GM12878 (cell line): ENCODE measurements around the gene SENP6. TPM values are rescaled to one million over a fixed set of nuclear protein-coding genes. Genes with fewer than 3 reads are reported as not detected.

Source experiments
- ATAC-seq: fragments of 200-7000 bp; cut with Tn5 transposase; 3 replicates; pipeline ENCODE4 v1.9.1; 2020; ENCODE audit warnings: mild to moderate bottlenecking, moderate library complexity
- BruUV-seq: library from RNA; stranded (reverse); fragments of 400-500 nt; replicated peaks from 2 replicates; lab custom pipeline; 2021; lab: Mats Ljungman, UMichigan
- CTCF ChIA-PET: fragments of 300-600 bp; sonication (Branson Sonifier 250); formaldehyde crosslinking; extraction: SDS; loops from one replicate; lab custom pipeline; 2021; ENCODE audit warnings: inconsistent platforms; lab: Yijun Ruan, JAX
- POLR2A ChIA-PET: fragments of 350-600 bp; formaldehyde crosslinking; extraction: SDS; loops from one replicate; lab custom pipeline; 2021; ENCODE audit warnings: inconsistent platforms; lab: Charles Lee
- RAD21 ChIA-PET: fragments of 300-600 bp; sonication (Branson Sonifier 250); formaldehyde crosslinking; loops from one replicate; lab custom pipeline; 2023; ENCODE audit warnings: antibody characterized with exemption; ENCODE audit not compliant: unreplicated experiment; lab: Charles Lee
- SMC1A ChIA-PET: fragments of 300-600 bp; sonication (Branson Sonifier 250); formaldehyde crosslinking; loops from one replicate; lab custom pipeline; 2023; ENCODE audit not compliant: unreplicated experiment, uncharacterized antibody; lab: Charles Lee
- DNase-seq: peaks from one replicate; pipeline ENCODE4 v3.0.0-alpha.2; 2011; ENCODE audit warnings: low read depth, low spot score
- FAIRE-seq: peaks from 3 replicates; lab custom pipeline; 2011; peaks lifted over from hg19 to GRCh38; lab: Jason Lieb, UNC
- H2AFZ ChIP-seq: 2 replicates; pipeline ENCODE4 v1.6.0; 2011; ENCODE audit warnings: low read depth, low read length, control low read depth; ENCODE audit not compliant: control insufficient read depth
- H3K27ac ChIP-seq: 2 replicates; pipeline ENCODE4 v1.5.1; 2011; ENCODE audit warnings: control low read depth; ENCODE audit not compliant: control insufficient read depth, insufficient read depth
- H3K27me3 ChIP-seq, 2 experiments: replicated peaks in 1 of 2; 2 replicates each; pipeline versions ENCODE4 v1.6.0 to v1.6.1; 2011; ENCODE audit warnings: low read length in 1 of 2; ENCODE audit not compliant: control insufficient read depth in 2 of 2, insufficient read depth in 2 of 2
- H3K36me3 ChIP-seq, 2 experiments: 2 replicates each; pipeline ENCODE4 v1.5.1; 2011; ENCODE audit warnings: low read length in 1 of 2; ENCODE audit not compliant: control insufficient read depth in 2 of 2, insufficient read depth in 2 of 2
- H3K4me1 ChIP-seq: 2 replicates; pipeline ENCODE4 v1.6.1; 2011; ENCODE audit warnings: mild to moderate bottlenecking, low read length, moderate library complexity, mixed read lengths; ENCODE audit not compliant: control insufficient read depth, insufficient read depth
- H3K4me2 ChIP-seq: 2 replicates; pipeline ENCODE4 v1.6.0; 2011; ENCODE audit warnings: control low read depth; ENCODE audit not compliant: control insufficient read depth, insufficient read depth
- H3K4me3 ChIP-seq: fragments of 200-600 bp; sonication (generic); 2 replicates; pipeline ENCODE4 v1.5.1; 2016
- H3K79me2 ChIP-seq: 2 replicates; pipeline ENCODE4 v1.6.0; 2011; ENCODE audit warnings: low read length; ENCODE audit not compliant: control insufficient read depth, insufficient read depth
- H3K9ac ChIP-seq: 2 replicates; pipeline ENCODE4 v1.8.0; 2011; ENCODE audit warnings: low read length, control low read depth, mixed read lengths; ENCODE audit not compliant: control insufficient read depth, insufficient read depth
- H3K9me3 ChIP-seq: replicated peaks from 3 replicates; pipeline ENCODE4 v1.5.1; 2011; ENCODE audit warnings: mild to moderate bottlenecking, low read length; ENCODE audit not compliant: control insufficient read depth, insufficient read depth
- H4K20me1 ChIP-seq: 2 replicates; pipeline ENCODE4 v1.6.0; 2011; ENCODE audit not compliant: control insufficient read depth, insufficient read depth
- CHD2 ChIP-seq: IDR thresholded peaks from 2 replicates; pipeline ENCODE4 v1.6.1; 2011; ENCODE audit warnings: low read depth, low read length, improper control_type of control experiment, borderline replicate concordance
- CREB1 ChIP-seq: IDR thresholded peaks from 2 replicates; pipeline ENCODE4 v1.6.1; 2012; ENCODE audit warnings: low read depth, mild to moderate bottlenecking, inconsistent platforms
- GABPA ChIP-seq: IDR thresholded peaks from 2 replicates; pipeline ENCODE4 v1.6.1; 2014; ENCODE audit warnings: antibody characterized with exemption, low read depth, mild to moderate bottlenecking, inconsistent platforms
- IRF4 ChIP-seq: IDR thresholded peaks from 2 replicates; pipeline ENCODE4 v1.6.1; 2011; ENCODE audit warnings: low read depth, low read length
- MEF2B ChIP-seq: fragments of 450-650 bp; IDR thresholded peaks from 2 replicates; pipeline ENCODE4 v1.6.1; 2018; ENCODE audit warnings: mild to moderate bottlenecking, moderate library complexity; ENCODE audit not compliant: partially characterized antibody, poor library complexity, severe bottlenecking
- MYB ChIP-seq: fragments of 150-350 bp; IDR thresholded peaks from 2 replicates; pipeline ENCODE4 v1.6.1; 2014; ENCODE audit warnings: mild to moderate bottlenecking, low read depth, low read length, borderline replicate concordance
- NFYA ChIP-seq: IDR thresholded peaks from 2 replicates; pipeline ENCODE4 v1.6.1; 2011; ENCODE audit warnings: low read depth, mild to moderate bottlenecking, low read length, improper control_type of control experiment, borderline replicate concordance
- NFYB ChIP-seq: IDR thresholded peaks from 2 replicates; pipeline ENCODE4 v1.6.1; 2011; ENCODE audit warnings: low read depth, mild to moderate bottlenecking, low read length, improper control_type of control experiment, moderate library complexity; ENCODE audit not compliant: insufficient read depth
- PAX5 ChIP-seq: IDR thresholded peaks from 2 replicates; pipeline ENCODE4 v1.6.1; 2011; ENCODE audit warnings: low read depth, low read length, borderline replicate concordance
- PAX8 ChIP-seq: fragments of 450-650 bp; IDR thresholded peaks from 2 replicates; pipeline ENCODE4 v1.6.1; 2017; ENCODE audit warnings: mild to moderate bottlenecking, moderate library complexity
- RAD51 ChIP-seq: fragments of 450-650 bp; IDR thresholded peaks from 2 replicates; pipeline ENCODE4 v1.6.1; 2016; ENCODE audit warnings: moderate library complexity, mild to moderate bottlenecking, inconsistent platforms
- RFX5 ChIP-seq: IDR thresholded peaks from 2 replicates; pipeline ENCODE4 v1.6.1; 2011; ENCODE audit warnings: low read depth, low read length, improper control_type of control experiment
- TAF1 ChIP-seq: IDR thresholded peaks from 2 replicates; pipeline ENCODE4 v1.6.1; 2011; ENCODE audit warnings: mild to moderate bottlenecking, low read depth, low read length, borderline replicate concordance
- TARDBP ChIP-seq: IDR thresholded peaks from 2 replicates; pipeline ENCODE4 v1.6.1; 2016; ENCODE audit warnings: borderline replicate concordance
- TCF12 ChIP-seq: IDR thresholded peaks from 2 replicates; pipeline ENCODE4 v1.6.1; 2011; ENCODE audit warnings: low read depth, mild to moderate bottlenecking, low read length
- YY1 ChIP-seq: IDR thresholded peaks from 2 replicates; pipeline ENCODE4 v1.6.1; 2011; ENCODE audit warnings: low read depth, mild to moderate bottlenecking, low read length
- ZNF24 ChIP-seq: fragments of 450-650 bp; IDR thresholded peaks from 2 replicates; pipeline ENCODE4 v1.6.1; 2017; ENCODE audit warnings: antibody characterized with exemption, mild to moderate bottlenecking
- WGBS: methylation state at CpG from one replicate; pipeline ENCODE4 v1.1.6; 2016; ENCODE audit warnings: low lambda C conversion rate; ENCODE audit not compliant: insufficient replicate concordance, insufficient coverage; ENCODE audit errors: missing lambda C conversion rate; 5-methylcytosine and 5-hydroxymethylcytosine counted together
- in situ Hi-C: fragments of 300-500 bp; cut with MboI; formaldehyde crosslinking; loops from 9 replicates; pipeline ENCODE4 v1.14.3; 2018; ENCODE audit warnings: mixed read lengths
- intact Hi-C: fragments of 100-400 bp; cut with micrococcal nuclease; formaldehyde crosslinking; loops from one replicate; pipeline ENCODE4 v1.14.2; 2022; ENCODE audit not compliant: unreplicated experiment
- polyA plus RNA-seq, 11 experiments: library from polyadenylated mRNA; depleted of rRNA in 4 of 11; unstranded in 6 of 11; stranded (reverse) in 5 of 11; fragments of >200 nt; fragmentation: Nextera tagmentation in 4 of 11; fragmentation: Illumina TruSeq in 1 of 11; extraction: Ambion mirVana in 4 of 11; extraction: Trizol in 1 of 11; gene quantifications; 1 replicate in 1 of 11; 2 replicates in 10 of 11; pipeline versions ENCODE4 v1.2.1 to v1.2.3, GENCODE V29; 2011 to 2016; ENCODE audit warnings: inconsistent platforms in 2 of 11, missing spikeins in 2 of 11, low read depth in 1 of 11
- total RNA-seq, 4 experiments: library from RNA; depleted of rRNA in 3 of 4; stranded (reverse); fragments of >200 nt in 3 of 4; fragmentation: Illumina TruSeq in 1 of 4; extraction: Trizol in 1 of 4; gene quantifications; 2 replicates each; pipeline versions ENCODE4 v1.2.1 to v1.2.3, GENCODE V29; 2013 to 2021

The SENP6 gene
- total and polyA plus RNA-seq, 10 of the 15 experiments (the other 5 are each of a cell fraction or from before 2014, with no cell fraction given), result 10.7 to 70.0 (median 42.3) TPM

- Histone ChIP-seq H3K27me3 (no peaks in the 10 kb centered on the region), H3K36me3 (no peaks in the 10 kb centered on the region), H2AFZ (peak overlapping the region; percentile 73), H3K9ac (peak overlapping the region; percentile 91), H3K9me3 (no peaks in the 10 kb centered on the region), H3K4me3 (peak overlapping the region; percentile 86), H3K4me2 (peak overlapping the region; percentile 85), H3K27ac (peak overlapping the region; percentile 89), H3K4me1 (no peaks in the 10 kb centered on the region), H3K79me2 (peaks cover 50% of the 10 kb centered on the region), H4K20me1 (no peaks in the 10 kb centered on the region)
- ATAC-seq (no peak), FAIRE-seq (no peak), DNase-seq (no peak)
- intact Hi-C loops, result loop anchor here (5.0 kb wide), 1 partner anchor 147 kb away; the partner anchor contains the start of gene MYO6
- WGBS, result 45% methylated on average over 7 of the region's 7 CpGs
- in situ Hi-C loops, result no loop called here
- SMC1A ChIA-PET, result interaction anchor here (0.7 kb wide), 1 partner anchor 1155 kb away, joined by 3 read pairs; no protein-coding TSS in a partner anchor
- BruUV-seq, result TSS peak; percentile 89
- POLR2A ChIA-PET, result no interaction called here
- RAD21 ChIA-PET, result no interaction called here
- CTCF ChIA-PET, result no interaction called here
- TF ChIP-seq PAX8, result no peak
- TF ChIP-seq RAD51, result peak; percentile 6; the same call in 1 of the 2 replicates
- peak; percentile 6 for TF ChIP-seq MEF2B
These were observed 912 bp upstream of the SENP6 start for GRCh38 chr6:75600768-75601167.

GRCh38 chr6:75602246-75603105, 796 bp downstream of the SENP6 start:
- TSS peak; percentile 55 for BruUV-seq
- SMC1A ChIA-PET, result interaction anchor here (0.8 to 2.4 kb wide), 8 partner anchors 9 to 148 kb away, joined by 3 to 8 read pairs (median 4); no protein-coding TSS in a partner anchor
- H3K4me3 ChIP-seq, result peak overlapping the region; percentile 86
- POLR2A ChIA-PET, result interaction anchor here (0.6 to 3.8 kb wide), 6 partner anchors 10 to 318 kb away, joined by 3 to 22 read pairs (median 4); partner anchors contain the start of gene TMEM30A
- H3K36me3 ChIP-seq, result no peaks in the 10 kb centered on the region
- WGBS, result 1% methylated on average over 57 of the region's 70 CpGs
- H4K20me1 ChIP-seq, result no peaks in the 10 kb centered on the region
- peak overlapping the region; percentile 88; the same call in 1 of the 2 replicates for H3K4me2 ChIP-seq
- FAIRE-seq (no peak), ATAC-seq (peak; percentile 60), DNase-seq (no peak)
- no peaks in the 10 kb centered on the region for H3K4me1 ChIP-seq
- H3K9ac ChIP-seq, result peak overlapping the region; percentile 91
- H3K79me2 ChIP-seq, result peaks cover 67% of the 10 kb centered on the region
- in situ Hi-C loops, result no loop called here
- peak overlapping the region; percentile 73 for H2AFZ ChIP-seq
- H3K27ac ChIP-seq, result peak overlapping the region; percentile 89
- H3K9me3 ChIP-seq, result no peaks in the 10 kb centered on the region
- intact Hi-C loops, result loop anchor here (5.0 kb wide), 1 partner anchor 145 kb away; the partner anchor contains the start of gene MYO6
- CTCF ChIA-PET, result interaction anchor here (1.2 kb wide), 1 partner anchor 12 kb away, joined by 3 read pairs; no protein-coding TSS in a partner anchor
- no peaks in the 10 kb centered on the region for H3K27me3 ChIP-seq
- RAD21 ChIA-PET, result interaction anchor here (1.3 to 1.5 kb wide), 3 partner anchors 9 to 148 kb away, joined by 3 to 5 read pairs (median 4); no protein-coding TSS in a partner anchor
- TF ChIP-seq RFX5, result no peak
- 0 out of 2 replicates have a peak, but pooled peaks have one; percentile 23 for TF ChIP-seq TAF1
- TF ChIP-seq GABPA, result no peak
- TF ChIP-seq IRF4, result no peak
- TF ChIP-seq CREB1, result no peak
- TF ChIP-seq CHD2, result no peak
- no peak for TF ChIP-seq ZNF24
- no peak for TF ChIP-seq NFYB
- TF ChIP-seq MEF2B, result no peak
- no peak for TF ChIP-seq NFYA
- no peak for TF ChIP-seq MYB
- 0 out of 2 replicates have a peak, but pooled peaks have one; percentile 17 for TF ChIP-seq TCF12
- no peak for TF ChIP-seq PAX5
- 0 out of 2 replicates have a peak, but pooled peaks have one; percentile 57 for TF ChIP-seq TARDBP
- TF ChIP-seq YY1, result peak; percentile 92
